GM18526 (cell line): Measurements from ENCODE around the gene FOXP2.

ENCODE experiments used
- POLR2A ChIP-seq: IDR thresholded peaks from 3 replicates; pipeline ENCODE4 v1.6.1; 2011; ENCODE audit not compliant: insufficient read length; ENCODE audit errors: extremely low read depth

FOXP2 gene

DNA sequence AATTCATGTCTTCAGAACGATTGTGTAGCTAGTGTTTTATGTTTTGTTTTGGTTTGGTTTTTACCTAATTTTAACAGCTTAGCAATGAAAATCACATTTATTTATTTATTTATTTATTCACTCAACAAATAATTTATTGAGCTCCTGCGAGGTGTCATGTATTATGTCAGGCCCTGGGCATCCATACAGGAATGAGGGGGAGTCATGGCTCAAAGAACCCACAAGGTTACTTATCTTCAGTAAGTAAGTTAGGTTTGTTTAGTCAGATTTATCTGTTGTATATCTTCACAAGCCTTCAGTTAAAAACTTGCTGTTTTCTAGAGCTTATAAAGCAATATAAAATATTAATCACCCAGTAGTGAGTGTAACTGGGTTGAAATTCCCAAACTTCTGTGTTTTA, 45.4 kb downstream of the FOXP2 start:
- TF ChIP-seq POLR2A = no peak

DNA sequence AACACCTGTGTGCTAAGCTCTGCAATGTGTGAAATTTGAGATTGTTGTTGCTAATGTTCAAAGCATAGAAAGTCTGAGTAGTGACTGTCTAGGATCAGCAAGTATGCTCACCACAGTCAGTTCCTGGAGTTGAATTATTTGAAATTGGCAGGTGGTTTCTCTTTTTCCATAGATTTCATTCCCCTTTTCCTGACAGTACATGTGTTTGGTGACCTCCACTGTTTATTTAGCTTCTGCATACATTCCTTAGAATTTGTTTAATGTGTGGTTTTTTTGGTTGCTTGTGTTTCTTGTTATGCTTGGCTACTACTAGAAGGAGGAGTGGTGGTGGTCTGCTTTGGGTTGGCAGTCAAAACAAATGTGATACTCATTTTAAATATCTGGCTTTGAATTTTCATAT, 52.3 kb downstream of the FOXP2 start:
- no peak for TF ChIP-seq POLR2A

DNA sequence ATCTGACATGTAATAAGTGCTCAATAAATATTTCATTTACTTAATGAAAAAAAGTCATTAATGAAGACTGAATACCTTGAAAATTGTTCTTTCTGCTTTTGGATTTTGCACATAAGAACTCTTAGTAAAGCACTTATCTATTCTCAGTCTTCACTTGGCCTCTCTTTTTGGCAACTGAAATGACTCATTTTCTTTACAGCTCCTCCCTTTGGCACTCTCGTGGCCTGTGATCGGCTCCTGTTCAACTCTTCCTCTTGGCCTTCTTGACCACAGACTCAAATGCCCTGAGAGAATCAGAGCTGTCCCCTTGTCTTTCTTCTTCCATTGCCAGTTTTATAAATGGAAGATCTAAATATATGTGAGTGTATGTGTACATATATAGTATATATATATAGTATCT, 54.2 kb downstream of the FOXP2 start:
- TF ChIP-seq POLR2A = no peak

DNA sequence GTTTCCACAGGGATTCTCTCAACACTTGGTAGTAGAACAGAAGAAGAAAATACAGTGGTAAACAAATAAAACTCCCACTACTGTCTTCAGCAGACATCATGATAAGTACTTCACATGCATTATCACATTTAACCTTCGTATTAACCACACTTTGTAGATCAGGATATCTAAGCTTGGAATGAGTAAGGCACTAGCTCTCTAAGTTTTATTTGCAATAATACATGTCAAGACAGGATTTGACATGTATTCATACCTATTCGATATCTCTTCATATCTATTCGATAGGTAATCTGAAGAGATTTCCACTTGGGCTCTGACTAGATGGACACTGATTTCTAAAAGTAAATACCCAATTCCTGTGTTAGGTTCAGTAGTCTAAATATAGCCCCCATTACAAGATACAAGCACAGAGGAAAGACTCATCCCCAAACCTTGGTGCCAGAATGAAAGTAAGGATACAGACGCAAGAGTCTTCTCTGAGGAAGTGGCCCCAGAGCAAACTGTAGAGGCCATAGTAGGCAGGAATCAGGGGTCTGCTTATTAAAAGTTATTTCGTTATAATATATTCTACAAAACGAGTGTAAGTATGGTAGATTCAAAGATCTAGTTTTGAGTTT, 58.4 kb downstream of the FOXP2 start:
- TF ChIP-seq POLR2A = no peak

DNA sequence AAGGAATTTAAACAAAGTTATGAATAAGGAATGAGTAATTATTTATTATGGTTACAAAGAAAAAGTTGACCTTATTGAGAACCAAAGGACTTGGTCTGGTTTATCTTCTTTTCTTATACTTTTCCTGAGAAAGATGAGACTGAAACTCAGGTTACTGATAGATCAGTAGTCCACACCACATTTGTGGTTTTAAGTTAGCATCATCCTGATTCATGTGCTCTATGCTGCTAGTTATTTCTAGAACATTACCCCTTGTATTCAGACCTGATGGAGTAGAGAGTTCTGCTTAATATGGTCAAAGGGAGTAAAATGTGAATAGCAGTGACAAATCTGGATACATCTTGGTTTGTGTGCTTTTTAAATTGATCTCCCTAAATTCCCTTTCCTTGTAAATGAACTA, 63.8 kb downstream of the FOXP2 start:
- no peak for TF ChIP-seq POLR2A

DNA sequence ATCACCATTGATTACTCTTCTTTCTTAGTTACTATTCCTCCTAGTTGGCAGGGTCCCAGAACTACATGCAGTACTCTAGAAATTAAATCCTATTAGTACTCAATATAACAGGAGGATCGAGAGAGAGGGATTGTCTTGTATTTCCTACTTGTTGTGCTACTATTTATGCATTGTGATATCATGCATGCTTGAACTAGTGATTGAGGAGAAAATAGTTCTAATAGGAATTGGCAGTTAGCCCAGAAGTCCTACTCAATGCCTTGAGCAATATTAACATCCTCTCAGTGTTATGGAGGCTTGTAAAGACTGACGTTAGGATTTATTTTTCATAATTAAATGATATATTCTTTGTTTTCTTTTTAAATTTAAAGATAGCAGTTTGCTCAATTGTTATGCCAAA, 67.4 kb downstream of the FOXP2 start:
- no peak for TF ChIP-seq POLR2A

DNA sequence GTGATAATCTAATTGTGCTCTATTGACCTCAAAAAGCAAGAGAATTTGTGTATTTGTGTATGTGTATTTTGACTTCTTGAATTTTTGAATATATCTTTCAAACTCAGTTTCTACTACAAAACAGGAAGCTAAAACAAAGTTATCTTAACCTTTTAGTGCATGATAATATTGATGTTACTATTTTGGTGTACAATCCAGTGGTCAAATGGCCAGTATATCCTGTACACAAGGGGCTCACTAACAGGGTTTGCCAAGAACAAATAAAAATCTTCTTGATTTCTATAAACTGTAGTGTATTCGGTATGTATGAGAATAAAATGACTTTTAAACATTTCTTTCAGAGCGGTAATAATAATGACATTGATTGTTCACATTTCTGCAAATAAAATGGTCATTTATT, 69.6 kb downstream of the FOXP2 start:
- TF ChIP-seq POLR2A = no peak

DNA sequence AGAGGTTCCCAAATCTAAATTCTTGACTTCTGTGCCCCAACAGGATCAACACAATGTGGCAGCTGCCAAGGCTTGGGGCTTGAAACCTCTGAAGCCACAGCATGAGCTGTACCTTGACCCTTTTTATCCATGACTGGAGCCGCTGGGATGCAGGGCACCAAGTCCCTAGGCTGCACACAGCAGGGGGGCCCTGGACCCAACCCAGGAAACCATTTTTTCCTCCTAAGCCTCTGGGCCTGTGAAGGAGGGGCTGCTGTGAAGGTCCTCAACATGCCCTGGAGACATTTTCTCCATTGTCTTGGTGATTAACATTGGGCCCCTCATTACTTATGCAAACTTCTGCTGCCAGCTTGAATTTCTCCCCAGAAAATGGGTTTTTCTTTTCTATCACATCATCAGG, 72.6 kb downstream of the FOXP2 start:
- TF ChIP-seq POLR2A = no peak

DNA sequence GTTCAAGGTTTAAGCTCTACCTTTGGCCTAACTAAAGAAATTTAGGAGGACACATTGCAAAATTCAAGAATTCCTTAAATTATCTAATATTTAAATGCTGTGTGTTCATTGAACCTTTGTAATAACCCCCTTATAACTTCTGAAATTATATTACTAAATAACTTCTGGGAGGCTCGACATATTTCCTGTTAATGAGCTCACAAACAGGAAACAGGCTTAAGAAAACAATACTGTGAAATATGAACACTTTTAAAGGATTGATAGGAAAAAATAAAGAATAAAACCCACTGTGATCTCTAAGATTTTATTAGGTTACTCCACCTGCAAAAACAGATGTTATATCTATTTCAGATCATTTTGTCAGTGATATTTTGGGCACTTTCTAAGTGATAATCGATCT, 74.1 kb downstream of the FOXP2 start:
- TF ChIP-seq POLR2A = no peak

DNA sequence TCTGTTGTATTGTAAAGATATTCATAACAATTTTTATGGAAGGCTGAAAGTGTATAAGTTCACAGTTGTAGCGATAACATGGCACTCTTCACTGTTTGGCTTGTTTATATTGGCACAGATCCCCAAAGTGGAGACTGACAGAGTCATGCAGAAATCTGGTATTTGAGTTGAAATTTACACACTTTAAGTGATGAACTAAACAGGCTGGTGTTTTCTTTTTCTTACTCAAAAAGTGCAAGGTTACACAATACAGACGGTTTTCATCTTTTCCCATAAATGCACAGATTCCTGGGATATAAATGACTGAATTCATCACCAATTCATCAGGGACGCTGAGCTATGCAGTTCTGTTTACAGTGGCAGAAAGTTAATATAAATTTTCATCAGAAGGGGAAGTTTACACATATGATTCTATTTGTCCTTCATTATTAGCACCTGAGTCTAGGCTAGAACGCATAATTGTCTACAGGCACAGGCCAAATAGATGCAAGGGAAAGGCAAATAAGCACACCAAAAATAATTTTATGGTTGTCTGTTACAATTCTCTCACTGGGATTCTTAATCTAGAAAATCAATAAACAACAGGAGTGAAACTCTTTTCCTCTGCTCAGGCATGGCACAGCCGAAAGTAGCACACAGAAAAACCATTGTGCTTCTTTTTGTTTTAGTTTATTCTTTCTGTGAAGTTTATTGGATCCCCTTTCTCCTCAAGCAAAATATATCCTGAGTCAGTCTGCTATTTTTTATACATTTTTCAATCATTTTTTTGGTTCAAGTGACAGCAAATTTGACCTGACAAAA, 88.0 kb downstream of the FOXP2 start:
- TF ChIP-seq POLR2A = no peak

DNA sequence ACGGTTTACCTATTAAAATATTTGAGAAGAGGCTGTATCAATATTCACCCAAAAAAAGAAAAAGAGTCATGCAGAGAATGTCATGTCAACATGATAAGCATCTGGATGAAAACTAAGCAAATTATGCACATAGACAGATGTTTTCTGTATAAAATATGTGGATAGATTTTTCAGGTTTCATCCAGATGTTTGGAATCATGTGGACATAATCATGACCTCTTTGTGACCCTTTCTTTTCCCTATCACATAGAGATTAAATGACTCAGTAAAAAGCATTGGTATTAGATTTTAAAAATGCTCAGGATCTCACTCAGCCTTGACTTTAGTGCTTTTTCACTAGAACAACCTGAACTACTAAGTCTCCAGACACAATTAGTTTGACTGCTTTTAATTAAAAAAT, 90.0 kb downstream of the FOXP2 start:
- no peak for TF ChIP-seq POLR2A

DNA sequence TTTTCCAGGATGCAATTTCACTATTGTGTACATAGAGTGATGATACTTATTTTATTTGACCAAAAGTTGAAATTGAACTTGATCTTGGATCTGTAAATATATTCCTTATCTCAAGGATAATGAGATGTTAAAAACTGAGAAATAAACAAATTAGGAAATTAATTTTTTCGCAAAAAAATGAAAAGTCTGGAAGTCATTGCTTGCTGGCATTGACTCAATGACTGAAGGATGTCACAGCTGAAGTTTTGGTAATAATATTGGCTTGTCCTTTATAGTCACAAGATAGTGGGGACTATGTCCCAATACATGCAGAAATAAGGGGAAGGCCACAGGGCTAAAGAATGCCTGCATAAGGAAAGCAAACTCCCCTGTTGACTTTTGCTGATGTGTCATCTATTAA, 92.8 kb downstream of the FOXP2 start:
- TF ChIP-seq POLR2A = no peak

DNA sequence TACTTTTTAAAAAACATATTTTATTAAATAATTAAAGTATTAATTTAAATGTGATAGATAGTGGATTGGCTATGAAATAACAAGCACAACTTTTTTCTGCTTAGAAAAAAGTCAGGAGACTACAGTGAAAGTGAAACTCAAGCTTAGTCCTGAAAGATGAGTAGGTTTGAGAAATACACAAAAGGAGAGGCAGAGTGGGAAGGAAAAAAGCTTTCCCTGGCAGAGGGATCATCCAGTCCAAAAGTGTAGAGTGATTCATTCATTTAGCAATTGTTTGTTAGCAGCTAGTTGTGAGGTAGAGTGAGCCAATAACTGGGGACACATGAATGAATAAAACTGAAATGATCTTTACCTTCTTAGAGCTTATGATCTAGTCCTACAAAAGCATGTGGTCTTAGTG, 93.5 kb downstream of the FOXP2 start:
- no peak for TF ChIP-seq POLR2A

DNA sequence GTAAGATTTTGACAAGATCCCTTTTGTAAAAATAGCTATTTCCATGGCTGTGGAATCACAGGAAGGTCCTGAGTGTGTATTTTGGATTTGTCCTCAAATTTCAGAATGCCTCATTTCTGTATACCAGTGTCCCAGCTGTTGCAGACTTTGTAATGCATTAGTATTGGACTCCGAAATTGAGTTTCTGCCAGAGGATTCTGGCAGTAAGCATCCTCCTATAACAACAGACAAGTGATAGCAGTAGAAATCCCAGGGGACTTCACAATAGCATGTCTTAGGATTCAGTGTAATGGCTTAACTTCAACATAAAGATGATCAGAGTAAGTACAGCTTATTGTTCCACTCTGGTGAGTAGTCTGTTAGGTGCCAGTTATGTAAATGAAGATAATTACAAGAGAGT, 104.6 kb downstream of the FOXP2 start:
- no peak for TF ChIP-seq POLR2A

DNA sequence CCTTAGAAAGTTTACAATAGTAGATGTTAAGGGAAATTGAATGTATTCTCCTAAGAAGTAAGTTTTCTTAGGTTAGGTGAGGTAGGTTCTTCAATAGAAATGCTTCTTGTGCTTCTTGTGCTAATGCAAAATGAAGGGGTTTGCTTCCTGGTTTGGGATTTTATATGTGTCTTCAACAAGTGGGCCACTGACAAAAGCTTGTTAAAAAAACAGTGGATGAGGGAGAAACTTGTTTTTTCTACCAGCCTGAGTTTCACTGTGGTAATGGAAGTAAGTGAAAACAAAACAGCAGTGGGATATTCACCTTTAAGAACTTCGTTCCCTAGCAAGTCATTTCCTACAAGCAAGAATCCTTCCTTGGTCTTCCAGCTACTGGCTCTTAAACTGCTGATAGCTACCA, 107.5 kb downstream of the FOXP2 start:
- TF ChIP-seq POLR2A = no peak

DNA sequence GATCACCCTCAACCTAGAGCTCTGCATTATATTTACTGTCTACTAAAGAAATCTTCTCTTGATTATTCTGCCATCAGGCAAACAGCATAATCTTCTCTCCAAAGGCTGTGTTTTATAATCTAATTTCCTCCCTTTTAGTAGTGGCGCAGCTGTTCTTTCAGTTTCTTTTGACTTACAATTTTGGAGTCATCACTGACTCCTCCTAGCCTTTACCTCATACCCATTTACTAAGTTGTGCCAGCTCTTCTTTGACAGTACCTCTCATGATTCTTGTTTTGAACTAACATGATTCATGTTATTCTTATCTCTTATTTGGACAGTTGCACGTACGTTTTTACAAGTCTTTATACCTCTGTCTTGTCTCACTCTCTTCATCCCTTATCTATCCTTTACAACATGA, 113.0 kb downstream of the FOXP2 start:
- TF ChIP-seq POLR2A = no peak

DNA sequence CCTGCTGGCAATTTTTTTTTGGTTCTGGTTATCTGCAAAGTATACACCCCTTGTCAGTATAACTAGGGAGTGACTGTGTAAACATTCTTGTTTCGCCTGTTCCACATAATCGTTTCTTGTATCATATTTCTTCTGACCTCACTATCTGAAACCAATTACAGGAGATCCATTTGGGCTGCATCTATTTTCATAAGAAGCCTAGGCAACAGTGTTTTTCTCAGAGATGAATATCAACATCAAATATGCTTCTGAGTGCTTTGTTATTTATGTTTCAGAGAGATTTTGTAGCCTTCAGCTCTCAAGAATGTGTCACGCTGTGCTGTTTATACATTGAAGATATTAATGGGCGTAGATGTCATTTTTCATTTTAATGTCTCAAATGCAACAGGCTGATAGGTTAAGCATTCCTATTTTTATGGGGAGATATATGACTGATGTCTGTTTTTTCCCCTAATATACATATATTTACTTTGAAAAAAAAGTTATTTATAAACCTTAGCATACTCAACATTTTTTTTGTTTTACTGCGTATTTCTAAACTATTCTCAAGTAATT, 115.5 kb downstream of the FOXP2 start:
- no peak for TF ChIP-seq POLR2A

DNA sequence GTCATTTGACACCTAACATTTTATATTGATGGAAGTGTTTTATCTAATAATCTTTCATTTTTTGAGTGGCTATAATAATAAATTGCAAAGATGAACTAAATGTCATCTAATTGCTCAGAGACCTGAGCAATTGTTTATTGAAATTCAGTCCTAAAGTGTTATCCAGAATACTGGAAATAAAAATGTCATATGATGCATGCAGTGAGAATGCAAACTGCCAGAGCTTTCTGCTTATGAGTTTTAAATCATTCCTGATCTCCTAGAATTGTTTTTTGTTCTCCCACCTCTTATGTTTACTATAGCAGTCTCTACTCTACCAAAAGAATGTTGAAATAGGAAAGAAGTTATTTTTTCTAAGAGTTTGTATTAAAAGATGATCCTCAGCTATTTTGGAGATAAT, 116.7 kb downstream of the FOXP2 start:
- TF ChIP-seq POLR2A = no peak
